Smooth muscle cell of bladder (primary cell): ENCODE results near the gene MUC5B. TPM values are rescaled to one million over a fixed set of nuclear protein-coding genes. Genes with fewer than 3 reads are reported as not detected.

Experiments used
- total RNA-seq: library from RNA; depleted of rRNA; stranded (reverse); fragments of >200 nt; gene quantifications from 2 replicates; pipeline ENCODE4 v1.2.3, GENCODE V29; 2014

The MUC5B gene
- not detected in 2 replicates for total RNA-seq

DNA sequence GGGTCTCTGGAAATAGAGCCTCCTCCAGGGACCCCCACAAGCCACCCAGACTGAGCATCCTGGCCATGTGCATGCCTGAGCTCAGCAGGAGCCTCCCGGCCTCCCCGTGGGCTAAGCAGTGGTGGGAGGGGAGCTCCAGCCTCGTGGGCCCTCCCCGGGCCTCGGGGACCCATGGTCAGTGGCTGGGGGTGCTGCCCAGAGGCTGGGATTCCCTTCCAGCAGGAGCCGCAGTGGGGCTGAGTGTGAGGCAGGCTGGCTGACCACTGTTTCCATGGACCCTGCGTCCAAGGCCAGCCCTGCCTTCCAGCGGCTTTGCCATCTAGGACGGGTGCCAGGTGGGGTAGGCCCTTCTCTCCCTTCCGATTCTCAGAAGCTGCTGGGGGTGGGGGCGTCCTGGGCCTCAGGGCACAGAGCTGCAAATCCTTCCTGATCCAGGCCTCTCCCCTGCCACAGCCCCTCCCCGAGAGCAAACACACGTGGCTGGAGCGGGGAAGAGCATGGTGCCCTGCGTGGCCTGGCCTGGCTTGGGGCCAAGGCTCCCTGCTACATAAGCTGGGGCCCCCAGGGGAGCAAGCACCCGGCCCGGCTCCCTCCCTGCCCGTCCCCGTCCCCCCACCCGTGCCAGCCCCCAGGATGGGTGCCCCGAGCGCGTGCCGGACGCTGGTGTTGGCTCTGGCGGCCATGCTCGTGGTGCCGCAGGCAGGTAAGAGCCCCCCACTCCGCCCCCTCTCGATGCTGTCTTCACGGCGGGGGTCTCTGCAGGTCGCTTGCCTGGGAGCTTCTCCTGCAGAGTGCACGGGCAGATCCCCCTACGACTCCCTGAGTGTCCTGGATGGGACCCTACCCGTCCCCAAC lies at the start of gene MUC5B:
TSS of gene MUC5B (plus strand) at position 576 of the 855 bp plus-strand sequence. CDS start at position 634, 58 bp downstream.

DNA sequence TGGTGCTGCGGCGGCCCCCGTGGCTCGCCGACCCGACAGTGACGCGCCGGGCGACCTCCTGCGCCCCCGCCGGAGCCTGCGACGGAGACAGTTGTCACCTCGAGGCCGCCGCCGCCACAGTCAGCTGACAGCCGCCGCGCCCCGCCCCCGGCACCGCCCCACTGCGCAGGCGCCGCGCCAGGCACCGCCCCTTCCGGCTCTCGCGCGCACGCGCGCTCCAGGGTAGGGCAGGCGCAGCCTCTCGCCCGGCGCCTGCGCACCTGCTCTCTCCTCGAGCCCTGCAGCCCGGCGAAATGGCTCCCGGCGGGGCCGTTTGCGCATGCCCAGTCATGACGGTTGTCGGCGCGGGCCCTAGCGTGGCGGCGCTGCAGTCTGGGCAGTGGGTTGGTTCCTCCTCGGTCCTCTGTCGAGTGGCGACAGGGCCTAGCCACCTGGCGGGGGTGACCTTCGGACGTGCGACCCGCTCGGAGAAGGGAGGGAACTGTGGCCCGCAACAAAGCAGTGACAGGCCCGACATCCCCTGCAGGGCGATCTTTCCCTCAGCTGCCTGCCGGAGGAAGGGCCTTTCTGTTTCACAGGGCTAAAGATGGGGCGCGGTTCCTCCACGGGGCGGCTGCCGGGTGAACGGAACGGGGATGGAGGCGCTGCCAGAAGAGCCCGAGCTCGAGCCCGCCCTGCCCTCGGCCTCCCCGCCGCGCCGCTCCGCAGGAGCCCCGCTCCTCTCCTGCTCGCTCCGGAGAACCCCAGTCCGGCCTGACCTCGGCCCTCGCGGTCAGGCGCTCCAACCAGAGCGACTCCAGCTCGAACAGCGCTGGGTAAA lies 86.8 kb downstream of the MUC5B start, which contains the start of gene TOLLIP:
TSS of gene TOLLIP (minus strand) at position 135 of the 820 bp plus-strand sequence. CDS start at position 1, 134 bp downstream.

Other genes with a start within 250 kb of the MUC5B start
- gene MUC6, start 186.3 kb upstream of the MUC5B start, total RNA-seq: not detected in 2 replicates
- gene MUC2, start 148.2 kb upstream of the MUC5B start, total RNA-seq: not detected in 2 replicates
- not detected in 2 replicates for gene MUC5AC, start 65.1 kb upstream of the MUC5B start, total RNA-seq
- gene TOLLIP, start 86.6 kb downstream of the MUC5B start, total RNA-seq: 17.1 and 23.1 TPM in 2 replicates
- gene BRSK2, start 166.9 kb downstream of the MUC5B start, total RNA-seq: 0.14 and 0.18 TPM in 2 replicates